Measurements from ENCODE around the gene PDE8A.
A peak's percentile ranks its signal among the peaks of the same experiment; 100 is the strongest.
"Not testable (repeated sequence)": the region's sequence is repeated elsewhere in the genome, so short reads cannot be mapped to it uniquely, and the experiment has no call there.

PDE8A gene

GRCh38 chr15:85131915-85132314 lies 150.3 kb downstream of the PDE8A start:
- no peak for DNase-seq (ENCODE audit: low spot score)

DNA sequence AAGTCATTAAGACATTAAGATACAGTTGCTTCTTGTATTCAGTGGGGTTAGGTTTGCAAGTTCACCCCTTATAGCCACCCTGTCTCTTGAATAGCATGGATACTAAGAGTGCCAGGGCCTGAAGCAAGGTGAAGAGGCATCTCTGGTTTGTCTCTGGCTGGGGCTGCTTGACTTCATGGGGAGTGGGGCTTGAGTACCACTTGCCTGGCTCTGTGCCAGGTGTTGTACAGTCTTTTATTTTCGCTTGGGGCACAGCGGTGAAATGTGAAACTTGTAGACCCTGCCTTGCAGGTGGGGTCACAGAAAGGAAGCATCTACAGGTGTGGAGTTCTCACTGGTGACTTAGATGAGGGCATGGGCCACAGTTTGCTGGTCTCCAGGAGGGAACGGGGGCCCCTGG lies 152.1 kb downstream of the PDE8A start:
- no peak for DNase-seq (ENCODE audit: low spot score)

GRCh38 chr15:85137489-85138168 lies 156.0 kb downstream of the PDE8A start:
- DNase-seq (ENCODE audit: low spot score) = no peak

DNA sequence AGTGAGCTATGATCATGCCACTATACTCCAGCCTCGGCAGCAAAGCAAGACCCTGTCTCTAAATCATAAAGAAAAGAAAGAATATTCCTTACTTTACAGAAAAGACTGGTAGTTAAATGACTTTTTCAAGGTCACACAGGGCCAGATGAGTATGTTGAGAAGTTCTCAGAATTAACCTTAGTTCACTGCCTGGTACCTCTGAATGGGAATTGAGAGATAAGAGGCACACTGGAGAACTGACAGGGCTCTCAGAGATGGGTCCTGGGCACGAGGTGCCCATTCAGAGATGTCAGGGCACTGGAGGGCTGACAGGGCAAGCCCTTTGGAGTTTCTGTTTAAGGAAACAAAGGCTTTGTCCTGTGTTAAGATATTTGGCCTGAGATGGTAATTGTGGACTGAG lies 157.7 kb downstream of the PDE8A start:
- no peak for DNase-seq (ENCODE audit: low spot score)

GRCh38 chr15:85141726-85142125 lies 160.1 kb downstream of the PDE8A start:
- no peak for DNase-seq (ENCODE audit: low spot score)

DNA sequence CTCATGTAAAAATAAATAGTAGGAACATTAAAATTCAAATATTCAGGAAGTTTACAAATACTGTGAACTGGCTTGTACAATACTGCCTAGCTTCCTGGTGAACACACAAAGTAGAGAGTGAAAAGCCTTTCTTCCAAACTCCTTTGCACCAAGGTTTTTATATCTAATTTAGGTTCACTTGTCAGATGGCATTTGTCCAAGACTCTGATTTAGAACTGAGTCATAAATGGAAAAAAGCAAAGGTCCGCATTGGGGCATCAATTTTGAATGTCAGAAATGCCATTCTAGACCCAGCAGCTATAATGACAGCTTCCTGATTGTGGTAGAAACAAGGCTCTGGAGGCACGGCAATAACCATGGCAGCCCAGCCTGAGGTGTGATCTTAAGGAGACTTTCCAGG lies 160.7 kb downstream of the PDE8A start:
- peak; percentile 91 for DNase-seq (ENCODE audit: low spot score)

- no peak for DNase-seq (ENCODE audit: low spot score)
Measured at GRCh38 chr15:85149465-85150129, 167.9 kb downstream of the PDE8A start.

- no peak for DNase-seq (ENCODE audit: low spot score)
Measured at GRCh38 chr15:85150130-85150480, 168.4 kb downstream of the PDE8A start.

DNA sequence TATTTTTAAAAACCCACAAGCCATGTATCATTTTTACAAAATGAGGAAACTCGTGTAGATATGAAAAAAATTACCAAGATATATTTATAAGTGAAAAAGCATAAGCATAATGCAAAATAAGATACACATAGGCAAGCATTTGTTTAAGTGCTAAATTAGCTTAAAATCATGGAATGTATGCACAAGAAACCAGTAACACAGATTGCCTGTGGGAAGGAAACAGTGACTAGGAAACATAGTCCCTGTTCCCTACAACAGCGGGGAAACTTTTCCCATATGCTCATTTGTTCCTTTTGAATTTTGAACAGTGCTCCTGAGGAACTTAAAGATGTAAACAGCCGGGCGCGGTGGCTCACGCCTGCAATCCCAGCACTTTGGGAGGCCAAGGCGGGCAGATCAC lies 169.5 kb downstream of the PDE8A start:
- DNase-seq (ENCODE audit: low spot score) = no peak

DNA sequence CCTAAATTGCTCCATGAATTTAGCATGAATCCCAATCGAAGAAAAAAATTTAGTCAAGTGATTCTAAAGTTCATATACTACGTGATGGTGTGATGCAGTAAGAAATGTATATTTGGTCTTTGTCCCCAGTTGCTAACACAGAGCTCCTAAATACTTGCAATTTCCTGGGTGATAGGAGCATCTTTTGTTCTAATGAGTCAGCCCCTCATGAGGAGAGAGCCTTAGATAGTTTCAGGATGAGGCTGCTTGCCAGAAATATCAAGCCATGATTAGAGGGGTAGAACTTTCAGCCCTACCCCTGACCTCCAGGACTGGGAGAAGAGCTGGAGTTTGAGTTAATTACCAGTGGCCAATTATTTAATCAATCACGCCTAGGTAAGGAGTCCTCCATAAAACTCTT lies 170.2 kb downstream of the PDE8A start:
- DNase-seq (ENCODE audit: low spot score) = no peak

DNA sequence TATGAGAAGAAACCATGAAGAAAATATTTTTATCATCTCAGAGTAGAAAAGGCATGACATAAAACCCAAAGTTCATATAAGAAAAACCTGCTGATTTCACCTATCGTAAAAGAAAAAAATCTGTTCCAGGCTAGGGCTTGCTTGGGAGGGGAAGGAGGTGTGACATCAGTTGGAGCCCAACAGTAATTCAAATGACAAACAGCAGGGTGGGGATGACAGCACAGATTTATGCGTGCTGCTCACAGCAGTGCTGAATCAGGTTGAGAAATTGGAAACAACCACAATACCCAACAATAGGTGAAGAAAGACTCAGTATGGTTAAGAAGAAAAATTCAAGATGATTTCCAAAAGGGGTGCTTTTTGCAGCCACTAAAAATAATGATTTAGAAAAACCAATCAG lies 172.4 kb downstream of the PDE8A start:
- no peak for DNase-seq (ENCODE audit: low spot score)

DNA sequence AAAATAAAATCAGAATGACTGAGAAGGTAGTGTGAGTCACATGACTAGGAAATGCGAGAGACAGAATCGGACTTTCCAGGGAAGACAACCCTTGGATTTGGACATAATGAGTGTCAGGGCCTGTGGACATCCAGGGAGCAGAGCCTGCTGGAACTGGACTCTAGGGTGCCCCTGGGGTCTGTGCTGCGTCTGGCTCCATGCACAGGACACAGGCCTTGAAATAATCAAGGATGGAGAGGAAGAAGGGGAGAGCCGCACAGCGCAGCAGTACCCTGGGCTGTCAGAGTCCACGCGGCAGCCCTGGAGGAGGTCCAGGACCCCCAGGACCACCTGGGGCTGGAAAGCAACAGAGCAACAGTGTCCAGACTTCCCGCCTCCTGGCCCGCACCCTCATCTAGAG lies 173.7 kb downstream of the PDE8A start:
- DNase-seq (ENCODE audit: low spot score) = no peak

- peak; percentile 48 for DNase-seq (ENCODE audit: low spot score)
Measured at GRCh38 chr15:85155857-85156256, 174.2 kb downstream of the PDE8A start.

GRCh38 chr15:85157344-85157743 lies 175.7 kb downstream of the PDE8A start:
- DNase-seq (ENCODE audit: low spot score) = no peak

- no peak for DNase-seq (ENCODE audit: low spot score)
Measured at GRCh38 chr15:85162237-85162636, 180.6 kb downstream of the PDE8A start.

DNA sequence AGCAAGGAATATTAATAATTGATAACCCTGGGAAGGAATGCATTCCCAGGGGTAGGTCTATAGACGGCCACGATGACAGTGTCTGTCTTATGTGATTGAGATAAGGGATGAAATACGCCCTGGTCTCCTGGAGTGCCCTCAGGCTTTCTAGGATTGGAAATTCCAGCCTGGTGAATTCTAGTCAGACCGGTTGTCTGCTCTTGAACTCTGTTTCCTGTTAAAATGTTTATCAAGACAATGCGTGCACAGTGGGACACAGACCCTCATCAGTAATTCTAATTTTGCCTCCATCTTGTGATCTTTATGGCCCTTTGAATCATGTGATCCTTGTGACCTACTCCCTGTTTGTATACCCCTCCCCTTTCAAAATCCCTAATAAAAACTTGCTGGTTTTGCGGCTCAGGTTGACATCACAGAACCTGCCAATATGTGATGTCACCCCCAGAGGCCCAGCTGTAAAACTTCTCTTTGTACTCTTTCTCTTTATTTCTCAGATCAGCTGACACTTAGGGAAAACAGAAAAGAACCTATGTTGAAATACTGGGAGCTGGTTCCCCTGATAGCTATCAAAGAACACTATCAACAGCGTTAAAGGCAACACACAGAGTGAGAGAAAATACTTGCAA lies 183.3 kb downstream of the PDE8A start:
- DNase-seq (ENCODE audit: low spot score) = no peak

GRCh38 chr15:85167568-85167967 lies 185.9 kb downstream of the PDE8A start:
- no peak for DNase-seq (ENCODE audit: low spot score)

DNA sequence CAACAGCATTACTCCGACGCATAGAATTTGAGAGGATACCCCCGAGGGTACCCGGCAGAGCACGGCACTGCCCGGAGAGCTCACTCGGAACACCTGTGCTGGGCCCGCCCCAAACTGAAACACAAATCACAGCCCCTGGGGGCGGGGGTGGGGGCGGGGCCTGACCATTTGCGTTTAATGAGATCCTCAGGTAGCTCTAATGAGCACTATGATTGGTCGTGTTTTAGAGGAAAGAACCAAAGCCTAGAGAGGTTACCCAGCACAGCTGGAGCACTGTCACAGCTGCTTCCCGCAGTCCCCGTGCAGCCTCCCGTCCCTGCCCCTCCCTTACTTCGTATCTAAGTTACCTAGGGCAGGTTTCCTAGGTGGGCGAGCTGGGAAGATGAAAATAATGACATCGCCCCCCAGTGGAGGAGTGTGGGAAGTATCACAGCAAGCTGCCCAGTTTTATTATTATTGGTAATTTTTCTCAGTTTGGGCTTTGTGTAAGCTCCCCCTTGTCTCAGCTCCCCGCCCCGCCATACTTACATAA lies 187.1 kb downstream of the PDE8A start:
- no peak for DNase-seq (ENCODE audit: low spot score)

DNA sequence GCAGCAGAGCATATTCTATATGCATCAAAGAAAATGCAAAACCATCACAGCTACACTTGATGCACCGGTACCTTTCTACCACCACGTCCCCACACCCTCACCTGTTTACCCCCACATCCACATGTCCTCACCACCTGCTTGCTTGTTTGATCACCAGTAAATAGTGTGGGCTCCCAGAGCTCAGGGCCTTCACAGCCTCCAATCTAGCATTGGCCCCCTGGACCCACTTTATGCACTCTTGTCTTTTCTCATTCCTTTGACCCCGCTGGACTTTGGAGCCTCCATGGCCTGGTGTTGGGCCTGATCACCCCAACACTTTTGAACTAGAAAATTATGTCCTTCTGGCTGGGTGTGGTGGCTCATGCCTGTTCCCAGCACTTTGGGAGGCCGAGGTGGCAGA lies 190.1 kb downstream of the PDE8A start:
- DNase-seq (ENCODE audit: low spot score) = no peak

GRCh38 chr15:85172846-85173490 lies 191.3 kb downstream of the PDE8A start:
- DNase-seq (ENCODE audit: low spot score) = no peak

DNA sequence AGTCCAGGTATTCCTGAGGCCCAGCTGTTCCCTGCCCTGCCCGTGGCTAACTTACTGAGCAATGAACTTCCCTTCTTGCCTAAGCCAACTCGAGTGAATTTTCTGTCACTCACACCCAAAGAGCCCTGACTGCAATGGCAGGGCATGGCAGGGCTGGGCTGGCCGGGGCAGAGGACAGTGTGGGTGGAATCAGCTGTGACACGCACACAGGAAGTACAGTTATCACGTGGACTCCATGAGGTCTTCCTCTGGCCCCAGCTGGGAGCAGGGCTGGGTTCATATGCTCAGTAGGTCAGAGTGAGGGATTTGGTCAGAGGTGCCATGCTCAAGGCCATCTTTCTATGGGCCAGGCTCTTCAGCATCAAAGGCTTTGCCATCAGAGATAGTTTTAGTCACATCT lies 192.0 kb downstream of the PDE8A start:
- not testable (repeated sequence) for DNase-seq (ENCODE audit: low spot score)

GRCh38 chr15:85174521-85174920 lies 192.9 kb downstream of the PDE8A start:
- no peak for DNase-seq (ENCODE audit: low spot score)

DNA sequence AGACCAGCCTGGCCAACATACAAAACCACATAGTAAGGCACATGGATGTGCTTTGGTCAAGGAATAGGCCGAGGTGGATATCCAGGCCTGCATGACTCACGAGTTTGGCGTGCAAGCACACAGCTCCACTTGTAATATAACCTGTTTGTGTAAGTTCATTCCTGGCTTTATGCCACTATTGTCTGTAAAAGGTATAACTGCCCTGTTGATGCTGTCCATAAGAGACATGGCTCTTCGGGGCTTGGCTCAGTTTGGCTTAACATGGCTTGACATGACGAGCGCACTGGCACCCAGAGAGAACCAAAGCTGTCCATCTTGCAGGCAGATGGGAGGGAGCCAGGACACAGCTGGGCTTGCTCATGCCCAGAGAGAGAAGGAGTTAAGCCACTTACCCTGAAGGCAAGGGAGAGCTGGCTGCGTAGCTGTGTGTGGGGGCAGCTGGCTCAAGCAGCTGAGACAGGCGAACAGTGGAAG lies 195.4 kb downstream of the PDE8A start:
- DNase-seq (ENCODE audit: low spot score) = not testable (repeated sequence)
